Panc1 (cell line): ENCODE measurements around the gene GTPBP8.

Experiments used
- SIN3A ChIP-seq: IDR thresholded peaks from 2 replicates; pipeline ENCODE4 v1.6.1; 2012; ENCODE audit warnings: low read depth, mild to moderate bottlenecking, low read length, moderate library complexity, borderline replicate concordance; ENCODE audit not compliant: insufficient read depth
- TF ChIP-seq, protein P1 (sequence below): fragments of 450-650 bp; IDR thresholded peaks from 2 replicates; pipeline ENCODE4 v1.5.1; 2017; ENCODE audit warnings: mild to moderate bottlenecking

DNA sequence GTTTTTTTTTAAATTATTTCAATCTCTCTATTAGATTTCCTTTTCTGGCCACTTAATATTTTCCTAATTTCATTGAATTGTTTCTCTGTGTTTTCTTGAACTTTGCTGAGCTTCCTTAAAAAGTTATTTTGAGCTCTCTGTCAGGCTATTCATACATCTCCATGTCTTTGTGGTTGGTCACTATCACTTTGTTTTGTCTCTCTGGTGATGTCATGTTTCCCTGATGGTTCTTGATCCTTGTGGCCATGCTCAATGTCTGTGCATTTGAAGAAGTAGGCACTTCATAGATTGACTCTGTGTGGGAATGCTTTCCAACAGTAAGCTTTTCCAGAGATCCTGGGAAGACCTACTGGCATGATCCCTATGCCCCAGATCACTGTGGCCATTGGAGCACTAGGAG is 34.4 kb upstream of the GTPBP8 start:
- TF ChIP-seq, protein P1, sequence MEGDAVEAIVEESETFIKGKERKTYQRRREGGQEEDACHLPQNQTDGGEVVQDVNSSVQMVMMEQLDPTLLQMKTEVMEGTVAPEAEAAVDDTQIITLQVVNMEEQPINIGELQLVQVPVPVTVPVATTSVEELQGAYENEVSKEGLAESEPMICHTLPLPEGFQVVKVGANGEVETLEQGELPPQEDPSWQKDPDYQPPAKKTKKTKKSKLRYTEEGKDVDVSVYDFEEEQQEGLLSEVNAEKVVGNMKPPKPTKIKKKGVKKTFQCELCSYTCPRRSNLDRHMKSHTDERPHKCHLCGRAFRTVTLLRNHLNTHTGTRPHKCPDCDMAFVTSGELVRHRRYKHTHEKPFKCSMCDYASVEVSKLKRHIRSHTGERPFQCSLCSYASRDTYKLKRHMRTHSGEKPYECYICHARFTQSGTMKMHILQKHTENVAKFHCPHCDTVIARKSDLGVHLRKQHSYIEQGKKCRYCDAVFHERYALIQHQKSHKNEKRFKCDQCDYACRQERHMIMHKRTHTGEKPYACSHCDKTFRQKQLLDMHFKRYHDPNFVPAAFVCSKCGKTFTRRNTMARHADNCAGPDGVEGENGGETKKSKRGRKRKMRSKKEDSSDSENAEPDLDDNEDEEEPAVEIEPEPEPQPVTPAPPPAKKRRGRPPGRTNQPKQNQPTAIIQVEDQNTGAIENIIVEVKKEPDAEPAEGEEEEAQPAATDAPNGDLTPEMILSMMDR = no peak
- TF ChIP-seq SIN3A = no peak
